HepG2 (cell line): ENCODE results near the gene C4orf17. TPM values are rescaled to one million over a fixed set of nuclear protein-coding genes. Genes with fewer than 3 reads are reported as not detected.
A peak's percentile ranks its signal among the peaks of the same experiment; 100 is the strongest.

Source experiments
- ATF5 ChIP-seq: sonication (generic); formaldehyde crosslinking; IDR thresholded peaks from 2 replicates; pipeline ENCODE4 v1.4.0; 2020; ENCODE audit warnings: mild to moderate bottlenecking, low read depth, missing genetic modification reagents
- CBX5 ChIP-seq: sonication (generic); formaldehyde crosslinking; IDR thresholded peaks from 2 replicates; pipeline ENCODE4 v1.4.0; 2020; ENCODE audit warnings: missing genetic modification reagents, borderline replicate concordance
- GABPB1 ChIP-seq: IDR thresholded peaks from 2 replicates; pipeline ENCODE4 v1.6.1; 2016; ENCODE audit warnings: mild to moderate bottlenecking, missing genetic modification reagents, moderate library complexity, missing compliant biosample characterization
- HDAC2 ChIP-seq: sonication (generic); formaldehyde crosslinking; IDR thresholded peaks from 2 replicates; pipeline ENCODE4 v1.4.0; 2020; ENCODE audit warnings: missing genetic modification reagents
- MAZ ChIP-seq, 2 experiments: sonication (generic) in 1 of 2; formaldehyde crosslinking in 1 of 2; IDR thresholded peaks; 2 replicates each; pipeline versions ENCODE4 v1.5.0 to v1.6.1; 2012 to 2020; ENCODE audit warnings: low read depth in 2 of 2, mild to moderate bottlenecking in 2 of 2, borderline replicate concordance in 1 of 2, improper control_type of control experiment in 1 of 2, low read length in 1 of 2, missing genetic modification reagents in 1 of 2, moderate library complexity in 1 of 2
- MIER3 ChIP-seq: IDR thresholded peaks from 2 replicates; pipeline ENCODE4 v1.6.1; 2016; ENCODE audit warnings: missing compliant biosample characterization, borderline replicate concordance
- NCOR1 ChIP-seq: fragments of 200-600 bp; sonication (generic); IDR thresholded peaks from 2 replicates; pipeline ENCODE4 v1.7.0; 2017; ENCODE audit warnings: antibody characterized with exemption, low read length, borderline replicate concordance
- PHF20 ChIP-seq: sonication (generic); formaldehyde crosslinking; IDR thresholded peaks from 2 replicates; pipeline ENCODE4 v1.5.0; 2020; ENCODE audit warnings: mild to moderate bottlenecking, missing genetic modification reagents
- RFXANK ChIP-seq: IDR thresholded peaks from 2 replicates; pipeline ENCODE4 v1.6.1; 2016
- ZBTB21 ChIP-seq: sonication (generic); formaldehyde crosslinking; IDR thresholded peaks from 2 replicates; pipeline ENCODE4 v1.4.0; 2020; ENCODE audit warnings: missing genetic modification reagents
- ZNF691 ChIP-seq: sonication (generic); formaldehyde crosslinking; IDR thresholded peaks from 2 replicates; pipeline ENCODE4 v1.4.0; 2020; ENCODE audit warnings: missing genetic modification reagents, low read depth, mild to moderate bottlenecking, borderline replicate concordance
- ZNF737 ChIP-seq: sonication (generic); formaldehyde crosslinking; IDR thresholded peaks from 2 replicates; pipeline ENCODE4 v1.5.0; 2020; ENCODE audit warnings: missing genetic modification reagents, mild to moderate bottlenecking, borderline replicate concordance
- polyA plus RNA-seq, 8 experiments: library from polyadenylated mRNA; depleted of rRNA in 3 of 8; stranded (reverse) in 7 of 8; unstranded in 1 of 8; fragments of >200 nt; fragmentation: Illumina TruSeq in 4 of 8; extraction: Trizol in 4 of 8; gene quantifications; 2 replicates each; pipeline versions ENCODE4 v1.2.1 to v1.2.3, GENCODE V29; 2011 to 2016; ENCODE audit warnings: low read depth in 4 of 8, missing spikeins in 1 of 8, mixed read lengths in 1 of 8; ENCODE audit not compliant: insufficient read depth in 1 of 8
- total RNA-seq, 5 experiments: library from RNA; depleted of rRNA; stranded (reverse); fragments of >200 nt; fragmentation: Illumina TruSeq; extraction: Trizol; gene quantifications; 2 replicates each; pipeline ENCODE4 v1.2.3, GENCODE V29; 2016; ENCODE audit warnings: low read depth in 1 of 5
- TF ChIP-seq, protein P1 (sequence below): sonication (generic); formaldehyde crosslinking; IDR thresholded peaks from 2 replicates; pipeline ENCODE4 v1.5.0; 2020; ENCODE audit warnings: mild to moderate bottlenecking, missing genetic modification reagents, borderline replicate concordance
- TF ChIP-seq, protein P2 (sequence below): sonication (generic); formaldehyde crosslinking; IDR thresholded peaks from 2 replicates; pipeline ENCODE4 v1.5.1; 2020; ENCODE audit warnings: mild to moderate bottlenecking, missing genetic modification reagents, borderline replicate concordance
- TF ChIP-seq, protein P3 (sequence below): sonication (generic); formaldehyde crosslinking; IDR thresholded peaks from 2 replicates; pipeline ENCODE4 v1.5.0; 2020; ENCODE audit warnings: missing genetic modification reagents

The C4orf17 gene
- total and polyA plus RNA-seq, 2 of the 13 experiments (the other 11 are each of a cell fraction or from before 2014, with no cell fraction given), result not detected

DNA sequence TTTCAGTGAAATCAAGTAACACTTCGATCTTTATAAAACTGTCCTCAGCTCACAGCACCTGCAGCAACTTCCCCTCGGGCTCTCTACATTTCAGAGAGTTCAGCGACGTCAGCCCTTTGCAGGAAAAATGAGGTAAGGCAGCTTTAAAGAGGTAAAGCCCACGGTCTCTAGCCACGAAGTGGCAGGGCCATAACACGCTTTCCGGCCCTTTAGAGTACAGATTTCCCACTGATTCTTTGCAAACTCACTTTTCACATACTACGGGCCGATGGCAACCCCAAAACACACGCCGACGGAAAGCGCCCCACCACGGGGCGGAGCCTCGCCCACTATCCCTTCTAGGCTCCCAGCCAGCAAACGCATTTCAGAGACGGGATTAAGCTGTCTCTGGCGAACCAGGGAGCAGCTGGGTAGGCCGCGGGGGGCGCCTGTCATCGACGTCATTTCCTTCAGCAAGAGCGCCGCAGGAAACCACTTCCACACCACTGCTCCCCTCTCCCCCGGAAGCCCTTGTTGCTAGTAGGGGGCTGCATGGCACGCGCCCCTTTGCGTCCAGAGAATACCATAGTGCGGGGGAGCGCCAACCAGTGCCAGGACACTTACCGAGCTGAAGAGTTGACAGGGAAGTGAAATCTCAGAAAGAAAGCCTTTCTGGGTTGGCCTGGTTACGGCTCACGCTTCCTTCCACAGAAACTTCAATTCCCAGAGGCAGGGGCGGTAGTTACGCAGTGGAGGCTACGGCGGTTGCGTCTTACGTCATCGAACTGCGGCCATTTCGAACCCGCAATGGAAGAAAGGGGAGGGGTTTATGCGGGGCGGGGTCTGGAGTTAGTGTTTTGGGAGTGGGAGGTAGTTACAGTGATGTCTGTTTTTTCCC, 52.7 kb downstream of the C4orf17 start, which contains the start of gene TRMT10A (continued):
- TF ChIP-seq ATF5 (CRISPR knock-in tag) (0 out of 2 replicates have a peak, but pooled peaks have one; percentile 70), GABPB1 (CRISPR knock-in tag) (peak; percentile 97), MIER3 (peak; percentile 24; the same call in 1 of the 2 replicates), NCOR1 (peak; percentile 33; the same call in 1 of the 2 replicates), PHF20 (CRISPR knock-in tag) (peak; percentile 96), ZNF737 (no peak), HDAC2 (CRISPR knock-in tag) (0 out of 2 replicates have a peak, but pooled peaks have one; percentile 37), RFXANK (CRISPR knock-in tag) (no peak), CBX5 (CRISPR knock-in tag) (peak; percentile 51; the same call in 1 of the 2 replicates), ZNF691 (CRISPR knock-in tag) (0 out of 2 replicates have a peak, but pooled peaks have one; percentile 44), ZBTB21 (CRISPR knock-in tag) (peak; percentile 68; the same call in 1 of the 2 replicates), MAZ (IDR thresholded peaks at IDR 0.05; ENCODE audit: borderline replicate concordance, low read depth, low read length) (peak; percentile 80; the same call in 1 of the 2 replicates), MAZ (CRISPR knock-in tag; IDR thresholded peaks at IDR 0.05; ENCODE audit: low read depth) (no peak)
- TF ChIP-seq, protein P1, sequence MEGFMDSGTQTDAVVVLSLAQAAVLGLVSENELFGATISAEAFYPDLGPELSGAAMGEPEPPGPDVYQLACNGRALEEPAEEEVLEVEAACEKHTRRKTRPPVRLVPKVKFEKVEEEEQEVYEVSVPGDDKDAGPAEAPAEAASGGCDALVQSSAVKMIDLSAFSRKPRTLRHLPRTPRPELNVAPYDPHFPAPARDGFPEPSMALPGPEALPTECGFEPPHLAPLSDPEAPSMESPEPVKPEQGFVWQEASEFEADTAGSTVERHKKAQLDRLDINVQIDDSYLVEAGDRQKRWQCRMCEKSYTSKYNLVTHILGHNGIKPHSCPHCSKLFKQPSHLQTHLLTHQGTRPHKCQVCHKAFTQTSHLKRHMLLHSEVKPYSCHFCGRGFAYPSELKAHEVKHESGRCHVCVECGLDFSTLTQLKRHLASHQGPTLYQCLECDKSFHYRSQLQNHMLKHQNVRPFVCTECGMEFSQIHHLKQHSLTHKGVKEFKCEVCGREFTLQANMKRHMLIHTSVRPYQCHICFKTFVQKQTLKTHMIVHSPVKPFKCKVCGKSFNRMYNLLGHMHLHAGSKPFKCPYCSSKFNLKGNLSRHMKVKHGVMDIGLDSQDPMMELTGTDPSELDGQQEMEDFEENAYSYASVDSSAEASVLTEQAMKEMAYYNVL (CRISPR knock-in tag), result no peak
- TF ChIP-seq, protein P2, sequence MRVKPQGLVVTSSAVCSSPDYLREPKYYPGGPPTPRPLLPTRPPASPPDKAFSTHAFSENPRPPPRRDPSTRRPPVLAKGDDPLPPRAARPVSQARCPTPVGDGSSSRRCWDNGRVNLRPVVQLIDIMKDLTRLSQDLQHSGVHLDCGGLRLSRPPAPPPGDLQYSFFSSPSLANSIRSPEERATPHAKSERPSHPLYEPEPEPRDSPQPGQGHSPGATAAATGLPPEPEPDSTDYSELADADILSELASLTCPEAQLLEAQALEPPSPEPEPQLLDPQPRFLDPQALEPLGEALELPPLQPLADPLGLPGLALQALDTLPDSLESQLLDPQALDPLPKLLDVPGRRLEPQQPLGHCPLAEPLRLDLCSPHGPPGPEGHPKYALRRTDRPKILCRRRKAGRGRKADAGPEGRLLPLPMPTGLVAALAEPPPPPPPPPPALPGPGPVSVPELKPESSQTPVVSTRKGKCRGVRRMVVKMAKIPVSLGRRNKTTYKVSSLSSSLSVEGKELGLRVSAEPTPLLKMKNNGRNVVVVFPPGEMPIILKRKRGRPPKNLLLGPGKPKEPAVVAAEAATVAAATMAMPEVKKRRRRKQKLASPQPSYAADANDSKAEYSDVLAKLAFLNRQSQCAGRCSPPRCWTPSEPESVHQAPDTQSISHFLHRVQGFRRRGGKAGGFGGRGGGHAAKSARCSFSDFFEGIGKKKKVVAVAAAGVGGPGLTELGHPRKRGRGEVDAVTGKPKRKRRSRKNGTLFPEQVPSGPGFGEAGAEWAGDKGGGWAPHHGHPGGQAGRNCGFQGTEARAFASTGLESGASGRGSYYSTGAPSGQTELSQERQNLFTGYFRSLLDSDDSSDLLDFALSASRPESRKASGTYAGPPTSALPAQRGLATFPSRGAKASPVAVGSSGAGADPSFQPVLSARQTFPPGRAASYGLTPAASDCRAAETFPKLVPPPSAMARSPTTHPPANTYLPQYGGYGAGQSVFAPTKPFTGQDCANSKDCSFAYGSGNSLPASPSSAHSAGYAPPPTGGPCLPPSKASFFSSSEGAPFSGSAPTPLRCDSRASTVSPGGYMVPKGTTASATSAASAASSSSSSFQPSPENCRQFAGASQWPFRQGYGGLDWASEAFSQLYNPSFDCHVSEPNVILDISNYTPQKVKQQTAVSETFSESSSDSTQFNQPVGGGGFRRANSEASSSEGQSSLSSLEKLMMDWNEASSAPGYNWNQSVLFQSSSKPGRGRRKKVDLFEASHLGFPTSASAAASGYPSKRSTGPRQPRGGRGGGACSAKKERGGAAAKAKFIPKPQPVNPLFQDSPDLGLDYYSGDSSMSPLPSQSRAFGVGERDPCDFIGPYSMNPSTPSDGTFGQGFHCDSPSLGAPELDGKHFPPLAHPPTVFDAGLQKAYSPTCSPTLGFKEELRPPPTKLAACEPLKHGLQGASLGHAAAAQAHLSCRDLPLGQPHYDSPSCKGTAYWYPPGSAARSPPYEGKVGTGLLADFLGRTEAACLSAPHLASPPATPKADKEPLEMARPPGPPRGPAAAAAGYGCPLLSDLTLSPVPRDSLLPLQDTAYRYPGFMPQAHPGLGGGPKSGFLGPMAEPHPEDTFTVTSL, result 0 out of 2 replicates have a peak, but pooled peaks have one; percentile 29
- TF ChIP-seq, protein P3, sequence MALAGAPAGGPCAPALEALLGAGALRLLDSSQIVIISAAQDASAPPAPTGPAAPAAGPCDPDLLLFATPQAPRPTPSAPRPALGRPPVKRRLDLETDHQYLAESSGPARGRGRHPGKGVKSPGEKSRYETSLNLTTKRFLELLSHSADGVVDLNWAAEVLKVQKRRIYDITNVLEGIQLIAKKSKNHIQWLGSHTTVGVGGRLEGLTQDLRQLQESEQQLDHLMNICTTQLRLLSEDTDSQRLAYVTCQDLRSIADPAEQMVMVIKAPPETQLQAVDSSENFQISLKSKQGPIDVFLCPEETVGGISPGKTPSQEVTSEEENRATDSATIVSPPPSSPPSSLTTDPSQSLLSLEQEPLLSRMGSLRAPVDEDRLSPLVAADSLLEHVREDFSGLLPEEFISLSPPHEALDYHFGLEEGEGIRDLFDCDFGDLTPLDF (CRISPR knock-in tag), result 0 out of 2 replicates have a peak, but pooled peaks have one; percentile 7
